Smooth muscle cell (in vitro differentiated cells): Measurements from ENCODE around the gene PTGDR2. TPM values are rescaled to one million over a fixed set of nuclear protein-coding genes. Genes with fewer than 3 reads are reported as not detected.

Source experiments
- DNase-seq: peaks from one replicate; lab custom pipeline; 2025; ENCODE audit not compliant: unreplicated experiment; lab: John Stamatoyannopoulos, UW
- H2AFZ ChIP-seq: fragments of 200-600 bp; sonication (generic); 2 replicates; pipeline ENCODE4 v1.6.0; 2016; ENCODE audit warnings: antibody characterized with exemption, low read depth, mild to moderate bottlenecking
- H3F3A ChIP-seq: fragments of 200-600 bp; sonication (generic); 2 replicates; pipeline ENCODE4 v1.6.0; 2017; ENCODE audit warnings: antibody characterized with exemption, low read depth
- H3K27ac ChIP-seq: fragments of 200-600 bp; sonication (generic); 2 replicates; pipeline ENCODE4 v1.5.1; 2016; ENCODE audit warnings: low read depth, mild to moderate bottlenecking
- H3K27me3 ChIP-seq: fragments of 200-600 bp; sonication (generic); 2 replicates; pipeline ENCODE4 v1.6.1; 2016; ENCODE audit warnings: low read depth, mild to moderate bottlenecking
- H3K36me3 ChIP-seq: fragments of 200-600 bp; sonication (generic); 2 replicates; pipeline ENCODE4 v1.5.1; 2016; ENCODE audit warnings: low read depth
- H3K4me1 ChIP-seq: fragments of 200-600 bp; sonication (generic); 2 replicates; pipeline ENCODE4 v1.5.1; 2016; ENCODE audit warnings: low read depth
- H3K4me2 ChIP-seq: fragments of 200-600 bp; sonication (generic); 2 replicates; pipeline ENCODE4 v1.6.0; 2016; ENCODE audit warnings: mild to moderate bottlenecking
- H3K4me3 ChIP-seq: fragments of 200-600 bp; sonication (generic); 2 replicates; pipeline ENCODE4 v1.5.1; 2016; ENCODE audit warnings: mild to moderate bottlenecking
- H3K79me2 ChIP-seq: fragments of 200-600 bp; sonication (generic); 2 replicates; pipeline ENCODE4 v1.6.0; 2016; ENCODE audit warnings: low read depth, mild to moderate bottlenecking
- H3K9ac ChIP-seq: fragments of 200-600 bp; sonication (generic); 2 replicates; pipeline ENCODE4 v1.6.0; 2016; ENCODE audit warnings: low read depth
- H3K9me3 ChIP-seq: fragments of 200-600 bp; sonication (generic); replicated peaks from 2 replicates; pipeline ENCODE4 v1.5.1; 2016; ENCODE audit warnings: low read depth
- H4K20me1 ChIP-seq: fragments of 200-600 bp; sonication (generic); 2 replicates; pipeline ENCODE4 v1.6.0; 2016; ENCODE audit warnings: low read depth
- CTCF ChIP-seq: fragments of 200-600 bp; sonication (generic); IDR thresholded peaks from 2 replicates; pipeline ENCODE4 v1.5.1; 2017; ENCODE audit warnings: borderline replicate concordance, mild to moderate bottlenecking, antibody characterized with exemption; ENCODE audit not compliant: insufficient read depth, poor library complexity, severe bottlenecking
- WGBS: methylation state at CpG from one replicate; pipeline ENCODE4 v1.1.7; 2016; ENCODE audit warnings: low lambda C conversion rate; 5-methylcytosine and 5-hydroxymethylcytosine counted together
- polyA plus RNA-seq: library from polyadenylated mRNA; unstranded; fragments of >200 nt; fragmentation: Nextera tagmentation; extraction: Ambion mirVana; gene quantifications from 2 replicates; pipeline ENCODE4 v1.2.1, GENCODE V29; 2016
- total RNA-seq: library from RNA; depleted of rRNA; stranded (reverse); fragments of >200 nt; gene quantifications from 2 replicates; pipeline ENCODE4 v1.2.3, GENCODE V29; 2014

The PTGDR2 gene
- total and polyA plus RNA-seq, 2 experiments from 2014 or later, result 0.04 to 0.08 TPM

- Histone ChIP-seq H3K9me3 (no peaks in the 10 kb centered on the region), H4K20me1 (no peaks in the 10 kb centered on the region), H3K27me3 (no peaks in the 10 kb centered on the region), H3K9ac (no peak overlapping the region), H3K4me1 (no peaks in the 10 kb centered on the region), H3K36me3 (no peaks in the 10 kb centered on the region), H3K27ac (no peak overlapping the region), H3K4me2 (no peak overlapping the region), H3F3A (no peaks in the 10 kb centered on the region), H3K79me2 (no peaks in the 10 kb centered on the region), H3K4me3 (no peak overlapping the region), H2AFZ (no peak overlapping the region)
- WGBS, result 91% methylated on average over 11 of the region's 11 CpGs
- no peak for DNase-seq
- TF ChIP-seq CTCF, result no peak
Measured at GRCh38 chr11:60809691-60810090, 46.1 kb downstream of the PTGDR2 start.

- no peak overlapping the region for H3K9ac ChIP-seq
- H3K4me2 ChIP-seq, result no peak overlapping the region
- no peaks in the 10 kb centered on the region for H3K9me3 ChIP-seq
- no peaks in the 10 kb centered on the region for H3K36me3 ChIP-seq
- no peak overlapping the region for H2AFZ ChIP-seq
- H3K4me3 ChIP-seq, result no peak overlapping the region
- no peaks in the 10 kb centered on the region for H3F3A ChIP-seq
- H4K20me1 ChIP-seq, result no peaks in the 10 kb centered on the region
- no peak overlapping the region for H3K27ac ChIP-seq
- TF ChIP-seq CTCF, result no peak
- no peak for DNase-seq
- 70% methylated on average over 3 of the region's 3 CpGs for WGBS
- H3K79me2 ChIP-seq, result no peaks in the 10 kb centered on the region
- no peaks in the 10 kb centered on the region for H3K27me3 ChIP-seq
- H3K4me1 ChIP-seq, result no peaks in the 10 kb centered on the region
Measured at GRCh38 chr11:60809249-60809648, 46.5 kb downstream of the PTGDR2 start.

- no peak for DNase-seq
- TF ChIP-seq CTCF, result no peak
Measured at GRCh38 chr11:60803273-60803936, 52.3 kb downstream of the PTGDR2 start.

GRCh38 chr11:60801194-60801593 is 54.6 kb downstream of the PTGDR2 start:
- Histone ChIP-seq H3F3A (no peaks in the 10 kb centered on the region), H3K79me2 (no peaks in the 10 kb centered on the region), H3K4me3 (no peak overlapping the region), H3K9ac (no peak overlapping the region), H3K27me3 (peaks cover 10% of the 10 kb centered on the region), H3K27ac (no peak overlapping the region), H2AFZ (no peak overlapping the region), H3K36me3 (no peaks in the 10 kb centered on the region), H3K4me2 (no peak overlapping the region), H3K4me1 (no peaks in the 10 kb centered on the region), H4K20me1 (no peaks in the 10 kb centered on the region), H3K9me3 (no peaks in the 10 kb centered on the region)
- 88% methylated on average over 10 of the region's 10 CpGs for WGBS
- TF ChIP-seq CTCF, result no peak
- no peak for DNase-seq

More at GRCh38 chr11:60803273-60803936, 52.3 kb downstream of the PTGDR2 start:
- H4K20me1 ChIP-seq, result no peaks in the 10 kb centered on the region
- H3K9me3 ChIP-seq, result no peaks in the 10 kb centered on the region
- H3K4me2 ChIP-seq, result no peak overlapping the region
- 84% methylated on average over 7 of the region's 7 CpGs for WGBS
- no peak overlapping the region for H2AFZ ChIP-seq
- no peaks in the 10 kb centered on the region for H3K79me2 ChIP-seq
- no peak overlapping the region for H3K27ac ChIP-seq
- no peaks in the 10 kb centered on the region for H3F3A ChIP-seq
- no peak overlapping the region for H3K4me3 ChIP-seq
- no peak overlapping the region for H3K9ac ChIP-seq
- H3K36me3 ChIP-seq, result no peaks in the 10 kb centered on the region
- peaks cover 10% of the 10 kb centered on the region for H3K27me3 ChIP-seq
- no peaks in the 10 kb centered on the region for H3K4me1 ChIP-seq
